Measurements from ENCODE around the gene MSRB3.

MSRB3 gene

DNA sequence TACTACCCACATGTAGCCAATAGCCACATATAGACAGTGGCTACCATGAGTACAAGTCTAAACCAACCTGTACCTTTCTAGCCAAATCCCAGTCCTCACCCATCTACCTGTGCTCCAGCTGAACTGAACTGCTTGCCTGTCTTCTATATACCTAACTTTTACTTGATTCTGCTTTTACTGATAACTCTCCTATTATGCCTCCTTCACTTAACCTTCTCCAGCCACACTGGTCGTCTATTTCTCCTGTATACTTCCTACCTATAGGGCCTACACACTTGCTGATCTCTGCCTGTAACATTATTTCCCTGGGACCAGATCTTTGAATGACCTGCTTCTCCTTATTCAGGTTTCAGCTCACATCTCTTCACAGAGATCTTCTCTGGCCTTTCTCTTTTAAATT is 26.0 kb upstream of the MSRB3 start:
- no peak overlapping the region for H3K4me2 ChIP-seq (ENCODE audit: low read depth, low read length, poor library complexity, severe bottlenecking)
- no peak overlapping the region for H3K4me3 ChIP-seq (ENCODE audit: low read length, poor library complexity, severe bottlenecking)
- no peaks in the 10 kb centered on the region for H3K79me2 ChIP-seq (ENCODE audit: insufficient read depth, low read length)
- no peaks in the 10 kb centered on the region for H3K9me2 ChIP-seq (replicated peaks; ENCODE audit: low read depth, low read length)
- no peak overlapping the region for H3K9ac ChIP-seq (ENCODE audit: low read depth, low read length, poor library complexity, severe bottlenecking)
- H3K36me3 ChIP-seq (ENCODE audit: insufficient read depth, low read length), result 0 out of 2 replicates have a peak, but pooled peaks cover under 1% of the 10 kb centered on the region
- TF ChIP-seq EZH2phosphoT487 (IDR thresholded peaks at IDR 0.05; ENCODE audit: borderline replicate concordance), result no peak
- TF ChIP-seq, protein P1, sequence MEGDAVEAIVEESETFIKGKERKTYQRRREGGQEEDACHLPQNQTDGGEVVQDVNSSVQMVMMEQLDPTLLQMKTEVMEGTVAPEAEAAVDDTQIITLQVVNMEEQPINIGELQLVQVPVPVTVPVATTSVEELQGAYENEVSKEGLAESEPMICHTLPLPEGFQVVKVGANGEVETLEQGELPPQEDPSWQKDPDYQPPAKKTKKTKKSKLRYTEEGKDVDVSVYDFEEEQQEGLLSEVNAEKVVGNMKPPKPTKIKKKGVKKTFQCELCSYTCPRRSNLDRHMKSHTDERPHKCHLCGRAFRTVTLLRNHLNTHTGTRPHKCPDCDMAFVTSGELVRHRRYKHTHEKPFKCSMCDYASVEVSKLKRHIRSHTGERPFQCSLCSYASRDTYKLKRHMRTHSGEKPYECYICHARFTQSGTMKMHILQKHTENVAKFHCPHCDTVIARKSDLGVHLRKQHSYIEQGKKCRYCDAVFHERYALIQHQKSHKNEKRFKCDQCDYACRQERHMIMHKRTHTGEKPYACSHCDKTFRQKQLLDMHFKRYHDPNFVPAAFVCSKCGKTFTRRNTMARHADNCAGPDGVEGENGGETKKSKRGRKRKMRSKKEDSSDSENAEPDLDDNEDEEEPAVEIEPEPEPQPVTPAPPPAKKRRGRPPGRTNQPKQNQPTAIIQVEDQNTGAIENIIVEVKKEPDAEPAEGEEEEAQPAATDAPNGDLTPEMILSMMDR (conservative IDR thresholded peaks at IDR 0.05; ENCODE audit: low read length), result no peak
- H4K20me1 ChIP-seq (ENCODE audit: insufficient read depth, low read length, poor library complexity, severe bottlenecking), result no peaks in the 10 kb centered on the region
- H3F3A ChIP-seq (ENCODE audit: low read depth), result no peaks in the 10 kb centered on the region
- H3K9me3 ChIP-seq (ENCODE audit: insufficient read depth, low read depth, low read length), result no peaks in the 10 kb centered on the region
- H3K27me3 ChIP-seq (ENCODE audit: insufficient read depth, low read length, poor library complexity, severe bottlenecking), result no peaks in the 10 kb centered on the region
- H3K4me1 ChIP-seq (ENCODE audit: insufficient read depth, low read length, poor library complexity, severe bottlenecking), result no peaks in the 10 kb centered on the region
- no peak overlapping the region for H2AFZ ChIP-seq (ENCODE audit: low read length)

DNA sequence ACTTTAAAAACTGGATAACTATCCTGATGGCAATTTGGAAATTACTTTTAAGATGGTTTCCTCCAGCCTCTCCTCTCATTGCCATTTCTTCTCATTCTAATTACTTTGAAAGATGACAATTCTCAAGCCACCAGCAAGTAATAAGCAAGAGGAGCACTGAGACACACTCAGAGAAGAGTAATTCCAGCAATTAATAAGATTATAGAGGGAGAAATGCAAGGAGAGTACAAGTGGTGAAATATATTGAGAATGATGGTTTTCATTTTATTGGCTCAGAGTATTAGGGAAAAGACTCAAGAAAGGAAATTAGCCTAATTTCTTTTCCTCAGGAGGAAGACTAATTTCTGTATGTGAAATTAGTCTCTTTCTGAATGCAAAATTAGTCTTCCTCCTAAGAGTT is 20.5 kb upstream of the MSRB3 start:
- H4K20me1 ChIP-seq (ENCODE audit: insufficient read depth, low read length, poor library complexity, severe bottlenecking), result no peaks in the 10 kb centered on the region
- H3K79me2 ChIP-seq (ENCODE audit: insufficient read depth, low read length), result no peaks in the 10 kb centered on the region
- TF ChIP-seq EZH2phosphoT487 (IDR thresholded peaks at IDR 0.05; ENCODE audit: borderline replicate concordance), result no peak
- TF ChIP-seq, protein P1 (conservative IDR thresholded peaks at IDR 0.05; ENCODE audit: low read length), result no peak
- no peaks in the 10 kb centered on the region for H3K36me3 ChIP-seq (ENCODE audit: insufficient read depth, low read length)
- H3K9me3 ChIP-seq (ENCODE audit: insufficient read depth, low read depth, low read length), result no peaks in the 10 kb centered on the region
- no peak overlapping the region for H3K4me3 ChIP-seq (ENCODE audit: low read length, poor library complexity, severe bottlenecking)
- H3K9me2 ChIP-seq (replicated peaks; ENCODE audit: low read depth, low read length), result no peaks in the 10 kb centered on the region
- no peaks in the 10 kb centered on the region for H3K4me1 ChIP-seq (ENCODE audit: insufficient read depth, low read length, poor library complexity, severe bottlenecking)
- H3K9ac ChIP-seq (ENCODE audit: low read depth, low read length, poor library complexity, severe bottlenecking), result no peak overlapping the region
- no peaks in the 10 kb centered on the region for H3F3A ChIP-seq (ENCODE audit: low read depth)
- no peak overlapping the region for H3K4me2 ChIP-seq (ENCODE audit: low read depth, low read length, poor library complexity, severe bottlenecking)
- H2AFZ ChIP-seq (ENCODE audit: low read length), result no peak overlapping the region
- no peaks in the 10 kb centered on the region for H3K27me3 ChIP-seq (ENCODE audit: insufficient read depth, low read length, poor library complexity, severe bottlenecking)

DNA sequence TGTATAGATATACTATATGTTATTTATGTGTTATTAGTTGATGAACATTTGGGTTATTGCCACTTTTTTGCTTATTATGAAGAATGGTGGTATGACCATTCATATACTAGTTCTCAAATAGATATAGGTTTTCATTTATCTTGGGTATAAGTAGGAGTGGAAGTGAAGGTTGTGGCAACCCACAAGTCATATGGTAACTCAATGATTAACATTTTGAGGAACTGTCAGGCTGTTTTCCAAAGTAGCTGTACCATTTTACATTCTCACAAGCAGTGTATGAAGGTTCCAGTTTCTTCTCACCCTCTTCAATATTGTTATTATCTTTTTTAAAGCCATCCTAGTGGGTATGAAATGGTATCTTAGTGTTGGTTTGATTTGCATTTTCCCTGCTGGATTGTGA is 19.0 kb upstream of the MSRB3 start:
- H3K27me3 ChIP-seq (ENCODE audit: insufficient read depth, low read length, poor library complexity, severe bottlenecking), result no peaks in the 10 kb centered on the region
- H3K4me3 ChIP-seq (ENCODE audit: low read length, poor library complexity, severe bottlenecking), result no peak overlapping the region
- no peak overlapping the region for H3K9ac ChIP-seq (ENCODE audit: low read depth, low read length, poor library complexity, severe bottlenecking)
- no peaks in the 10 kb centered on the region for H3K36me3 ChIP-seq (ENCODE audit: insufficient read depth, low read length)
- no peak overlapping the region for H2AFZ ChIP-seq (ENCODE audit: low read length)
- no peaks in the 10 kb centered on the region for H4K20me1 ChIP-seq (ENCODE audit: insufficient read depth, low read length, poor library complexity, severe bottlenecking)
- no peaks in the 10 kb centered on the region for H3K79me2 ChIP-seq (ENCODE audit: insufficient read depth, low read length)
- H3K9me2 ChIP-seq (replicated peaks; ENCODE audit: low read depth, low read length), result no peaks in the 10 kb centered on the region
- H3K4me2 ChIP-seq (ENCODE audit: low read depth, low read length, poor library complexity, severe bottlenecking), result no peak overlapping the region
- TF ChIP-seq EZH2phosphoT487 (IDR thresholded peaks at IDR 0.05; ENCODE audit: borderline replicate concordance), result no peak
- TF ChIP-seq, protein P1 (conservative IDR thresholded peaks at IDR 0.05; ENCODE audit: low read length), result no peak
- H3K4me1 ChIP-seq (ENCODE audit: insufficient read depth, low read length, poor library complexity, severe bottlenecking), result no peaks in the 10 kb centered on the region
- no peaks in the 10 kb centered on the region for H3F3A ChIP-seq (ENCODE audit: low read depth)
- H3K9me3 ChIP-seq (ENCODE audit: insufficient read depth, low read depth, low read length), result no peaks in the 10 kb centered on the region
